DMS79 treated with DMSO at 0.1 percent for 48 hours (cell line): ENCODE results near the gene POLR3H.

Source experiments
- DNase-seq: peaks from one replicate; lab custom pipeline; 2025; lab: John Stamatoyannopoulos, UW

POLR3H gene

GRCh38 chr22:41516462-41516861 lies 27.8 kb downstream of the POLR3H start:
- no peak for DNase-seq

GRCh38 chr22:41513391-41513790 lies 30.9 kb downstream of the POLR3H start:
- DNase-seq, result no peak

GRCh38 chr22:41512421-41513194 lies 31.7 kb downstream of the POLR3H start:
- DNase-seq, result peak; percentile 30

- peak; percentile 3 for DNase-seq
Observed at GRCh38 chr22:41511521-41511968, 32.7 kb downstream of the POLR3H start.

- DNase-seq, result no peak
Observed at GRCh38 chr22:41508770-41509170, 35.5 kb downstream of the POLR3H start.

- no peak for DNase-seq
Observed at GRCh38 chr22:41507330-41508063, 36.8 kb downstream of the POLR3H start.

- DNase-seq, result no peak
Observed at GRCh38 chr22:41505511-41506220, 38.6 kb downstream of the POLR3H start.

- DNase-seq, result no peak
Observed at GRCh38 chr22:41504816-41505215, 39.5 kb downstream of the POLR3H start.

- no peak for DNase-seq
Observed at GRCh38 chr22:41504397-41504796, 39.9 kb downstream of the POLR3H start.

GRCh38 chr22:41501209-41501608 lies 43.1 kb downstream of the POLR3H start:
- DNase-seq, result no peak

- no peak for DNase-seq
Observed at GRCh38 chr22:41500303-41500702, 44.0 kb downstream of the POLR3H start.

- DNase-seq, result no peak
Observed at GRCh38 chr22:41499624-41500280, 44.5 kb downstream of the POLR3H start.

GRCh38 chr22:41498303-41498835 lies 45.9 kb downstream of the POLR3H start:
- DNase-seq, result no peak

- no peak for DNase-seq
Observed at GRCh38 chr22:41491374-41492100, 52.7 kb downstream of the POLR3H start.

- DNase-seq, result no peak
Observed at GRCh38 chr22:41488596-41489385, 55.5 kb downstream of the POLR3H start.

- DNase-seq, result no peak
Observed at GRCh38 chr22:41488076-41488475, 56.2 kb downstream of the POLR3H start.

- no peak for DNase-seq
Observed at GRCh38 chr22:41487037-41487935, 57.0 kb downstream of the POLR3H start.

- no peak for DNase-seq
Observed at GRCh38 chr22:41485033-41485432, 59.2 kb downstream of the POLR3H start.

GRCh38 chr22:41482319-41482935 lies 61.8 kb downstream of the POLR3H start:
- no peak for DNase-seq
